GM19372 (cell line): Measurements from ENCODE around the gene FARP1.

Experiments used
- ATAC-seq: cut with Tn5 transposase; IDR thresholded peaks from one replicate; pipeline ENCODE4 v1.9.1; 2021; ENCODE audit warnings: mild to moderate bottlenecking, low read depth, moderate library complexity; ENCODE audit not compliant: unreplicated experiment

Gene FARP1

GRCh38 chr13:98487016-98487415 lies 344.1 kb downstream of the FARP1 start:
- ATAC-seq = no peak

- ATAC-seq = no peak
Measured at GRCh38 chr13:98487522-98487921, 344.6 kb downstream of the FARP1 start.

GRCh38 chr13:98488736-98489135 lies 345.8 kb downstream of the FARP1 start:
- ATAC-seq = no peak

- no peak for ATAC-seq
Measured at GRCh38 chr13:98489446-98490194, 346.7 kb downstream of the FARP1 start.

GRCh38 chr13:98490195-98490836 lies 347.4 kb downstream of the FARP1 start:
- ATAC-seq = no peak

- ATAC-seq = no peak
Measured at GRCh38 chr13:98490866-98491265, 348.0 kb downstream of the FARP1 start.

GRCh38 chr13:98492335-98493041 lies 349.6 kb downstream of the FARP1 start:
- ATAC-seq = no peak

GRCh38 chr13:98493042-98493712 lies 350.3 kb downstream of the FARP1 start:
- ATAC-seq = no peak

GRCh38 chr13:98494769-98495168 lies 351.9 kb downstream of the FARP1 start:
- no peak for ATAC-seq

- ATAC-seq = no peak
Measured at GRCh38 chr13:98495627-98496478, 353.0 kb downstream of the FARP1 start.

- ATAC-seq = no peak
Measured at GRCh38 chr13:98496479-98496791, 353.5 kb downstream of the FARP1 start.

GRCh38 chr13:98496966-98497365 lies 354.1 kb downstream of the FARP1 start:
- no peak for ATAC-seq

- ATAC-seq = peak; percentile 71
Measured at GRCh38 chr13:98500963-98501421, 358.1 kb downstream of the FARP1 start.

GRCh38 chr13:98503175-98504028 lies 360.5 kb downstream of the FARP1 start:
- no peak for ATAC-seq

GRCh38 chr13:98504029-98504351 lies 361.1 kb downstream of the FARP1 start:
- ATAC-seq = no peak

GRCh38 chr13:98504371-98504963 lies 361.6 kb downstream of the FARP1 start:
- peak; percentile 42 for ATAC-seq
